Thoracic aorta (tissue), 2 donors: ENCODE measurements around the gene FAM98B. TPM values are rescaled to one million over a fixed set of nuclear protein-coding genes. Genes with fewer than 3 reads are reported as not detected.

Experiments used
- ATAC-seq: fragments of 150-250 bp; one replicate; pipeline ENCODE4 v1.8.0; 2017; ENCODE audit warnings: low read depth; ENCODE audit not compliant: insufficient number of reproducible peaks, low FRiP score
- DNase-seq: peaks from one replicate; pipeline ENCODE4 v3.0.0-alpha.2; 2020; ENCODE audit warnings: low spot score
- H3K27ac ChIP-seq, 2 donors: fragments of 200-600 bp; sonication (generic); 1 replicate in 1 of 2; 2 replicates in 1 of 2; pipeline ENCODE4 v1.5.1; 2016; ENCODE audit warnings: mild to moderate bottlenecking in 2 of 2, moderate library complexity in 2 of 2
- H3K27me3 ChIP-seq: fragments of 200-600 bp; sonication (generic); replicated peaks from 2 replicates; pipeline ENCODE4 v1.6.0; 2016; ENCODE audit warnings: mild to moderate bottlenecking; ENCODE audit not compliant: insufficient read depth
- H3K36me3 ChIP-seq: fragments of 200-600 bp; sonication (generic); one replicate; pipeline ENCODE4 v1.5.1; 2016
- H3K4me1 ChIP-seq, 2 donors: fragments of 200-600 bp; sonication (generic); 1 replicate in 1 of 2; 2 replicates in 1 of 2; pipeline versions ENCODE4 v1.5.1 to v1.6.0; 2016; ENCODE audit warnings: low read depth in 2 of 2, mild to moderate bottlenecking in 1 of 2; ENCODE audit not compliant: control insufficient read depth in 1 of 2
- H3K4me3 ChIP-seq: fragments of 200-600 bp; sonication (generic); 2 replicates; pipeline ENCODE4 v1.5.1; 2016; ENCODE audit warnings: mild to moderate bottlenecking
- H3K9me3 ChIP-seq: fragments of 200-600 bp; sonication (generic); 2 replicates; pipeline ENCODE4 v1.5.1; 2016
- CTCF ChIP-seq: fragments of 200-600 bp; sonication (generic); IDR thresholded peaks from one replicate; pipeline ENCODE4 v1.5.1; 2019; ENCODE audit warnings: antibody characterized with exemption
- total RNA-seq, 2 donors: library from RNA; depleted of rRNA; stranded (reverse); fragments of >200 nt; gene quantifications; one replicate each; pipeline versions ENCODE4 v1.1.0 to v1.2.3, GENCODE V29; 2016

The FAM98B gene
- total RNA-seq, 2 donors from 2014 or later, result 8.0 to 14.0 TPM

DNA sequence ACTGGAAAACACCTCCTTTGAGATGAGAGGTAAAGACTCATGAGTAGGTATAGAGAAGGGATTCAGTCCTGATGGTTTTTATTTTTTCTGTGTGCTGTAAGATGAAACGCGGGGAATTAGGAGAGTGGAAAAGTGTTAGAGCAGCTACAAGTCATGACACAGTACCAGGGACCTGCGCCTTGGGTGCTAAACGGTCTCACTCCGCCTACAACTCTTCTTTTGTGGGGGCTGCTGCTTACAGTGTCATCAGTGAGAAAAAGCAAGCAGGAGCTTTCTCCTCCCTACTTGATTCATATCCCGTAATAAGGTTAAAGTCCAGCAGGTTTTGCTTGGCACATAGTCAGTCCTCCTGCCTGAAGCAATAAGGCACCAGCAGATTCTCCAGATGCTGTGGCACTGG is 71.6 kb downstream of the FAM98B start:
- H3K4me1 ChIP-seq, result no peaks in the 10 kb centered on the region
- no peak for TF ChIP-seq CTCF
- H3K36me3 ChIP-seq, result no peaks in the 10 kb centered on the region
- ATAC-seq, result no peak
- no peak overlapping the region for H3K4me3 ChIP-seq
- H3K9me3 ChIP-seq, result no peaks in the 10 kb centered on the region
- H3K27ac ChIP-seq, result no peak overlapping the region
- no peaks in the 10 kb centered on the region for H3K27me3 ChIP-seq
- DNase-seq, result no peak

- DNase-seq (no peak), ATAC-seq (no peak)
- Histone ChIP-seq H3K4me3 (no peak overlapping the region), H3K36me3 (no peaks in the 10 kb centered on the region), H3K27ac (no peak overlapping the region), H3K4me1 (no peaks in the 10 kb centered on the region), H3K9me3 (no peaks in the 10 kb centered on the region), H3K27me3 (no peaks in the 10 kb centered on the region)
- TF ChIP-seq CTCF, result no peak
Measured at GRCh38 chr15:38526158-38526557, 72.2 kb downstream of the FAM98B start.

DNA sequence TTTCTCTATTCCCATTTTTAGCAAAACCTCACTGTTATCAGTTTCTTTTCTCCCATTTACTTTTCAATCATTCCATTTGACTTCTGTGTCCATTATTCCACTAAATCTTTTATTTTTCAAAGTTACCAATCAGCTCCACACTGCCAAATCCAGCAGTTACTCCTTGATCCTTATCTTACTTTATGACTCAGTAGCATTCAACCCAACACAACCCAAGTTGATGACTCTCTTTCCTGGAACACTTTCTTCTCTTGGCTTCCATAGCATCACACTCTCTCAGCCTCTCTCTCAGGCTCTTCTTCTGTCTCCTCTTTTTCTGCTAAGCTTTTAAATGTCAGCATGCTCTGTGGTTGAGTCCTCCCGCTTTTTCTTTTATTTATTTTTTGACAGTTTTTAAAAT is 74.4 kb downstream of the FAM98B start:
- no peak for ATAC-seq
- H3K36me3 ChIP-seq, result no peaks in the 10 kb centered on the region
- no peak overlapping the region for H3K27ac ChIP-seq
- DNase-seq, result no peak
- TF ChIP-seq CTCF, result no peak
- H3K4me3 ChIP-seq, result no peak overlapping the region
- H3K4me1 ChIP-seq, result no peaks in the 10 kb centered on the region
- no peaks in the 10 kb centered on the region for H3K9me3 ChIP-seq
- no peaks in the 10 kb centered on the region for H3K27me3 ChIP-seq

DNA sequence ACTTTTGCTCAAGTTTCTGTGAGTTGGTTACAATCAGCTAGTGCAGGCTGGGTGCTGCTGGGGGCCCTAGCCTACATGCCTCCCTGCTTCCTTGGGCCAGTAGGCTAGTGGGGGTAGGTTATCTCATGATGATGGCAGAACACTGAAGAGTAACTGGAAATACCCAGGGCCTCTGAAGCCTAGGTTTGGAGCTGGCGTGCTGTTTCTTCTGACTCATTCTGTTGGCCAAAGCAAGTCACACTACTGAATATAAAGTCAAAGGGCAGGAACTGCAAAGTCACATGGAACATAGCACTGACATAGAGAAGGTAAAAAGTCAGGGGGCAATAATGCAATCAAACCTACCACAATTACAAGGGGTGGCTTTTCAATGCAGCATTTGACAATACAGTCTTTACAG is 76.2 kb downstream of the FAM98B start:
- Histone ChIP-seq H3K36me3 (no peaks in the 10 kb centered on the region), H3K4me3 (no peak overlapping the region), H3K9me3 (no peaks in the 10 kb centered on the region), H3K27me3 (no peaks in the 10 kb centered on the region), H3K27ac (no peak overlapping the region), H3K4me1 (no peaks in the 10 kb centered on the region)
- no peak for TF ChIP-seq CTCF
- ATAC-seq (no peak), DNase-seq (no peak)

DNA sequence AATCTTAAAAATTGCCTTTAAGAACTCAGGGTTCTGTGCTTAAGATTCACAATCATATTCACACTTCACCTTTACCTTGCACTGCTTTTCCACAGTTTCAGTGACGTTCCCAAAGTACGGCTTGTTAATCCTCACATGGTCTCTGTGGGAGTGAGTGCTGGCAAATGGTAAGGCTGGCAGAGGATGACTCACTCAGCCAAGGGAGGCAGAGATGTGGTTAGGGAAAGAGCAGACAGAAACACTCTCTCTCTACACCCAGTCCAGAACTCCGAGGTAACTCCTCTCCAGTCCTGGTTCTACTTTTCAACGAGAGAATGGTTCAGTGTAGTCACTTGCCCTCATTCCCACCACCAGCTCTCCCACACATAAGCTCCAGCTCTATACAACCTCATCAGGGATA is 77.6 kb downstream of the FAM98B start:
- Histone ChIP-seq H3K27me3 (no peaks in the 10 kb centered on the region), H3K27ac (no peak overlapping the region), H3K4me1 (peaks cover 4 to 12% of the 10 kb centered on the region in 2 donors), H3K36me3 (no peaks in the 10 kb centered on the region), H3K4me3 (no peak overlapping the region), H3K9me3 (no peaks in the 10 kb centered on the region)
- DNase-seq (no peak), ATAC-seq (no peak)
- no peak for TF ChIP-seq CTCF
